Heart left ventricle (tissue), 16 donors: Measurements from ENCODE around the gene TMEM270. TPM values are rescaled to one million over a fixed set of nuclear protein-coding genes. Genes with fewer than 3 reads are reported as not detected.

Experiments
- ATAC-seq, 4 donors: fragments of 200-7000 bp; cut with Tn5 transposase; one replicate each; pipeline ENCODE4 v1.9.1; 2020 to 2022; ENCODE audit warnings: moderate library complexity in 4 of 4, mild to moderate bottlenecking in 3 of 4, moderate number of reproducible peaks in 1 of 4
- DNase-seq, 5 donors: peaks; one replicate each; pipeline ENCODE4 v3.0.0-alpha.2; 2020
- H3K27ac ChIP-seq, 12 donors: fragments of 200-600 bp; sonication (generic) in 4 of 12; one replicate each; pipeline versions ENCODE4 v1.5.0 to v1.8.0; 2016 to 2022; ENCODE audit warnings: mild to moderate bottlenecking in 2 of 12
- H3K27me3 ChIP-seq, 9 donors: fragments of 200-600 bp; sonication (generic) in 2 of 9; one replicate each; pipeline versions ENCODE4 v1.5.1 to v1.8.0; 2016 to 2022; ENCODE audit warnings: mild to moderate bottlenecking in 3 of 9
- H3K36me3 ChIP-seq, 9 donors: fragments of 200-600 bp; sonication (generic) in 2 of 9; one replicate each; pipeline versions ENCODE4 v1.5.0 to v1.8.0; 2018 to 2022; ENCODE audit warnings: mild to moderate bottlenecking in 2 of 9
- H3K4me1 ChIP-seq, 12 donors: fragments of 200-600 bp; sonication (generic) in 4 of 12; one replicate each; pipeline versions ENCODE4 v1.5.0 to v1.8.0; 2016 to 2022; ENCODE audit warnings: mild to moderate bottlenecking in 3 of 12
- H3K4me3 ChIP-seq, 12 donors: fragments of 200-600 bp; sonication (generic) in 4 of 12; one replicate each; pipeline versions ENCODE4 v1.5.0 to v1.8.0; 2017 to 2022; ENCODE audit warnings: mild to moderate bottlenecking in 9 of 12, moderate library complexity in 4 of 12
- H3K9me3 ChIP-seq, 12 donors: fragments of 200-600 bp; sonication (generic) in 4 of 12; one replicate each; pipeline versions ENCODE4 v1.5.0 to v1.8.0; 2016 to 2022; ENCODE audit warnings: mild to moderate bottlenecking in 1 of 12
- CTCF ChIP-seq, 12 donors: fragments of 200-600 bp; sonication (generic) in 4 of 12; IDR thresholded peaks; one replicate each; pipeline versions ENCODE4 v1.5.0 to v1.8.0; 2018 to 2022; ENCODE audit warnings: antibody characterized with exemption in 12 of 12, mild to moderate bottlenecking in 5 of 12
- POLR2A ChIP-seq, 2 donors: fragments of 450-650 bp; IDR thresholded peaks; one replicate each; pipeline ENCODE4 v1.6.1; 2017; ENCODE audit warnings: antibody characterized with exemption in 2 of 2, mild to moderate bottlenecking in 2 of 2, moderate library complexity in 2 of 2
- WGBS, 4 donors: extraction: QIAGEN DNeasy Blood & Tissue Kit in 2 of 4; methylation state at CpG; one replicate each; pipeline versions ENCODE4 v1.1.5 to v1.1.7; 2013 to 2018; 5-methylcytosine and 5-hydroxymethylcytosine counted together
- intact Hi-C, 10 donors: fragments of 100-400 bp; cut with DNase I; formaldehyde crosslinking; loops; one replicate each; pipeline versions ENCODE4 v1.11.1 to v1.14.2; 2022
- polyA plus RNA-seq, 2 donors: library from polyadenylated mRNA; stranded (reverse); fragments of 200-250 nt; gene quantifications; one replicate each; pipeline ENCODE4 v1.2.3, GENCODE V29; 2013
- total RNA-seq, 9 donors: library from RNA; depleted of rRNA in 2 of 9; stranded (reverse); fragments of >200 nt in 2 of 9; fragmentation: NEBNext Ultra II Directional in 3 of 9; extraction: Animal tissue kit (Norgen Biotek cat#: 25700) in 3 of 9; gene quantifications; one replicate each; pipeline versions ENCODE4 v1.1.0 to v1.2.4, GENCODE V29; 2016 to 2023
- donor health status: ischemic (EF 13 %, LVEDD 7.1; RV severe dilation, severe dysfunction).
- donor health status: healthy with polysubstance abuse.
- donor health status: DM: no; HTN: yes; CAD: no.
- donor health status: DM: no; HTN: no; CAD: no.
- donor health status: ischemic (EF 25% LVEDD 6.9; RV normal size, moderate dysfunction).
- donor health status: ischemic (EF 25% LVEDD 5.7; RV mildly dilated, moderate dysfunction).
- donor health status: healthy.
- donor health status: DM: yes; HTN: yes; CAD: no.
- donor health status: ischemic (EF 35%, LVEDD 5.7; RV mildly dilated, moderate dysfunction).
- donor health status: nonischemic (EF 11% LVEDD 7.7; RV severe dilation, severe dysfunction).
- donor health status: DM: yes; HTN: yes; CAD: no.
- donor health status: PGD.
- donor health status: ischemic (EF 29% LVEDD 5.4; RV normal size, mild dysfunction).
- donor health status: nonischemic (EF 23%, LVEDD 6.1; RV moderate dilation, normal function).

Gene TMEM270
- total and polyA plus RNA-seq, 11 donors: not detected

- no peak overlapping the region for H3K4me3 ChIP-seq
- H3K9me3 ChIP-seq: no peaks in the 10 kb centered on the region
- DNase-seq: no peak
- H3K36me3 ChIP-seq: no peaks in the 10 kb centered on the region
- peaks cover 0 to 12% (median 4%) of the 10 kb centered on the region in 12 donors for H3K4me1 ChIP-seq
- WGBS, 4 donors: 78 to 84% (median 83%) methylated on average over 6 to 8 of the region's 8 CpGs
- no peak for ATAC-seq
- H3K27me3 ChIP-seq: no peaks in the 10 kb centered on the region
- TF ChIP-seq POLR2A (IDR thresholded peaks at IDR 0.05): no peak
- TF ChIP-seq CTCF (IDR thresholded peaks at IDR 0.05): no peak
- intact Hi-C loops: loop anchor here in 9 of 10 donors (5.0 to 10.0 kb wide), 9 partner anchors 110 to 540 kb away; partner anchors contain the start of gene ELN (in 3 of the 9)
- no peak overlapping the region for H3K27ac ChIP-seq
Observed at GRCh38 chr7:73864981-73865711, 4.2 kb downstream of the TMEM270 start.

- H3K36me3 ChIP-seq: no peaks in the 10 kb centered on the region
- no peak overlapping the region for H3K27ac ChIP-seq
- H3K4me3 ChIP-seq: no peak overlapping the region
- peak in 1 of 5 donors; percentile 57 for DNase-seq
- intact Hi-C loops: loop anchor here (1.0 to 10.0 kb wide), 13 partner anchors 109 to 539 kb away; partner anchors contain the start of gene ELN (in 3 of the 10)
- H3K9me3 ChIP-seq: no peaks in the 10 kb centered on the region
- ATAC-seq: peak; percentile 39 to 77 (median 76)
- H3K4me1 ChIP-seq: peaks cover 0 to 17% (median 8%) of the 10 kb centered on the region in 12 donors
- WGBS, 4 donors: 67 to 83% (median 75%) methylated on average over 3 to 6 of the region's 6 CpGs
- no peaks in the 10 kb centered on the region for H3K27me3 ChIP-seq
- TF ChIP-seq POLR2A (IDR thresholded peaks at IDR 0.05): no peak
- TF ChIP-seq CTCF (IDR thresholded peaks at IDR 0.05): peak; percentile 55 to 77 (median 68)
Observed at GRCh38 chr7:73865738-73866445, 4.9 kb downstream of the TMEM270 start.

- intact Hi-C loops: loop anchor here (1.0 to 10.0 kb wide), 13 partner anchors 108 to 538 kb away; partner anchors contain the start of gene ELN (in 3 of the 10)
- DNase-seq: no peak
- TF ChIP-seq CTCF (IDR thresholded peaks at IDR 0.05) (no peak), POLR2A (IDR thresholded peaks at IDR 0.05) (no peak)
- ATAC-seq: no peak
- no peak overlapping the region for H3K27ac ChIP-seq
- H3K4me3 ChIP-seq: no peak overlapping the region
- H3K9me3 ChIP-seq: no peaks in the 10 kb centered on the region
- H3K36me3 ChIP-seq: no peaks in the 10 kb centered on the region
- peaks cover 0 to 22% (median 8%) of the 10 kb centered on the region in 12 donors for H3K4me1 ChIP-seq
- H3K27me3 ChIP-seq: no peaks in the 10 kb centered on the region
- 84 to 97% (median 91%) methylated on average over 1 of the region's 1 CpG for WGBS, 4 donors
Observed at GRCh38 chr7:73866446-73866767, 5.4 kb downstream of the TMEM270 start.
